Activated CD8-positive, alpha-beta memory T cell treated with anti-CD3 and anti-CD28 coated beads, Interleukin-2, amount 50 U/mL, for 24 hours (primary cell): ENCODE data around the gene UBR4.

ENCODE experiments used
- DNase-seq: peaks from one replicate; pipeline ENCODE4 v3.0.0-alpha.2; 2020; ENCODE audit errors: extremely low read depth

UBR4 gene

GRCh38 chr1:19091196-19091953 is 118.7 kb downstream of the UBR4 start:
- DNase-seq: no peak

- no peak for DNase-seq
These were observed 120.5 kb downstream of the UBR4 start for GRCh38 chr1:19089524-19089923.

GRCh38 chr1:19088717-19089442 is 121.2 kb downstream of the UBR4 start:
- DNase-seq: no peak

- no peak for DNase-seq
These were observed 122.1 kb downstream of the UBR4 start for GRCh38 chr1:19087737-19088594.

- no peak for DNase-seq
These were observed 122.9 kb downstream of the UBR4 start for GRCh38 chr1:19087017-19087736.

- DNase-seq: no peak
These were observed 123.7 kb downstream of the UBR4 start for GRCh38 chr1:19086176-19086875.

- no peak for DNase-seq
These were observed 125.8 kb downstream of the UBR4 start for GRCh38 chr1:19084206-19084738.

- DNase-seq: no peak
These were observed 127.0 kb downstream of the UBR4 start for GRCh38 chr1:19083081-19083480.

GRCh38 chr1:19081218-19081893 is 128.7 kb downstream of the UBR4 start:
- no peak for DNase-seq

GRCh38 chr1:19080721-19081120 is 129.3 kb downstream of the UBR4 start:
- DNase-seq: no peak

- no peak for DNase-seq
These were observed 130.3 kb downstream of the UBR4 start for GRCh38 chr1:19079541-19080472.

- no peak for DNase-seq
These were observed 131.5 kb downstream of the UBR4 start for GRCh38 chr1:19078536-19078935.

GRCh38 chr1:19076841-19077616 is 133.0 kb downstream of the UBR4 start:
- no peak for DNase-seq

- no peak for DNase-seq
These were observed 135.0 kb downstream of the UBR4 start for GRCh38 chr1:19074902-19075721.

- DNase-seq: no peak
These were observed 135.6 kb downstream of the UBR4 start for GRCh38 chr1:19074361-19074901.

GRCh38 chr1:19073311-19074186 is 136.5 kb downstream of the UBR4 start:
- no peak for DNase-seq
